GM12878 (cell line): ENCODE measurements around the gene DOCK7. TPM values are rescaled to one million over a fixed set of nuclear protein-coding genes. Genes with fewer than 3 reads are reported as not detected.
A peak's percentile ranks its signal among the peaks of the same experiment; 100 is the strongest.

Source experiments
- ATAC-seq: fragments of 200-7000 bp; cut with Tn5 transposase; 3 replicates; pipeline ENCODE4 v1.9.1; 2020; ENCODE audit warnings: mild to moderate bottlenecking, moderate library complexity
- BruUV-seq: library from RNA; stranded (reverse); fragments of 400-500 nt; replicated peaks from 2 replicates; lab custom pipeline; 2021; lab: Mats Ljungman, UMichigan
- CTCF ChIA-PET: fragments of 300-600 bp; sonication (Branson Sonifier 250); formaldehyde crosslinking; extraction: SDS; loops from one replicate; lab custom pipeline; 2021; ENCODE audit warnings: inconsistent platforms; lab: Yijun Ruan, JAX
- POLR2A ChIA-PET: fragments of 350-600 bp; formaldehyde crosslinking; extraction: SDS; loops from one replicate; lab custom pipeline; 2021; ENCODE audit warnings: inconsistent platforms; lab: Charles Lee
- RAD21 ChIA-PET: fragments of 300-600 bp; sonication (Branson Sonifier 250); formaldehyde crosslinking; loops from one replicate; lab custom pipeline; 2023; ENCODE audit warnings: antibody characterized with exemption; ENCODE audit not compliant: unreplicated experiment; lab: Charles Lee
- SMC1A ChIA-PET: fragments of 300-600 bp; sonication (Branson Sonifier 250); formaldehyde crosslinking; loops from one replicate; lab custom pipeline; 2023; ENCODE audit not compliant: unreplicated experiment, uncharacterized antibody; lab: Charles Lee
- DNase-seq: peaks from one replicate; pipeline ENCODE4 v3.0.0-alpha.2; 2011; ENCODE audit warnings: low read depth, low spot score
- FAIRE-seq: peaks from 3 replicates; lab custom pipeline; 2011; peaks lifted over from hg19 to GRCh38; lab: Jason Lieb, UNC
- H2AFZ ChIP-seq: 2 replicates; pipeline ENCODE4 v1.6.0; 2011; ENCODE audit warnings: low read depth, low read length, control low read depth; ENCODE audit not compliant: control insufficient read depth
- H3K27ac ChIP-seq: 2 replicates; pipeline ENCODE4 v1.5.1; 2011; ENCODE audit warnings: control low read depth; ENCODE audit not compliant: control insufficient read depth, insufficient read depth
- H3K27me3 ChIP-seq, 2 experiments: replicated peaks in 1 of 2; 2 replicates each; pipeline versions ENCODE4 v1.6.0 to v1.6.1; 2011; ENCODE audit warnings: low read length in 1 of 2; ENCODE audit not compliant: control insufficient read depth in 2 of 2, insufficient read depth in 2 of 2
- H3K36me3 ChIP-seq, 2 experiments: 2 replicates each; pipeline ENCODE4 v1.5.1; 2011; ENCODE audit warnings: low read length in 1 of 2; ENCODE audit not compliant: control insufficient read depth in 2 of 2, insufficient read depth in 2 of 2
- H3K4me1 ChIP-seq: 2 replicates; pipeline ENCODE4 v1.6.1; 2011; ENCODE audit warnings: mild to moderate bottlenecking, low read length, moderate library complexity, mixed read lengths; ENCODE audit not compliant: control insufficient read depth, insufficient read depth
- H3K4me2 ChIP-seq: 2 replicates; pipeline ENCODE4 v1.6.0; 2011; ENCODE audit warnings: control low read depth; ENCODE audit not compliant: control insufficient read depth, insufficient read depth
- H3K4me3 ChIP-seq: fragments of 200-600 bp; sonication (generic); 2 replicates; pipeline ENCODE4 v1.5.1; 2016
- H3K79me2 ChIP-seq: 2 replicates; pipeline ENCODE4 v1.6.0; 2011; ENCODE audit warnings: low read length; ENCODE audit not compliant: control insufficient read depth, insufficient read depth
- H3K9ac ChIP-seq: 2 replicates; pipeline ENCODE4 v1.8.0; 2011; ENCODE audit warnings: low read length, control low read depth, mixed read lengths; ENCODE audit not compliant: control insufficient read depth, insufficient read depth
- H3K9me3 ChIP-seq: replicated peaks from 3 replicates; pipeline ENCODE4 v1.5.1; 2011; ENCODE audit warnings: mild to moderate bottlenecking, low read length; ENCODE audit not compliant: control insufficient read depth, insufficient read depth
- H4K20me1 ChIP-seq: 2 replicates; pipeline ENCODE4 v1.6.0; 2011; ENCODE audit not compliant: control insufficient read depth, insufficient read depth
- BHLHE40 ChIP-seq, 2 experiments: fragments of 450-650 bp in 1 of 2; IDR thresholded peaks; 2 replicates each; pipeline ENCODE4 v1.6.1; 2011 to 2017; ENCODE audit warnings: low read depth in 2 of 2, borderline replicate concordance in 1 of 2, improper control_type of control experiment in 1 of 2, low read length in 1 of 2, mild to moderate bottlenecking in 1 of 2
- CBX5 ChIP-seq: sonication (generic); IDR thresholded peaks from 2 replicates; pipeline ENCODE4 v1.6.1; 2016; ENCODE audit warnings: low read depth, moderate library complexity, mild to moderate bottlenecking, inconsistent platforms
- DPF2 ChIP-seq: fragments of 450-650 bp; IDR thresholded peaks from 2 replicates; pipeline ENCODE4 v1.6.1; 2017; ENCODE audit warnings: mild to moderate bottlenecking
- HDGF ChIP-seq: fragments of 450-650 bp; IDR thresholded peaks from 2 replicates; pipeline ENCODE4 v1.6.1; 2016; ENCODE audit warnings: antibody characterized with exemption
- SIN3A ChIP-seq: IDR thresholded peaks from 2 replicates; pipeline ENCODE4 v1.6.1; 2012; ENCODE audit warnings: low read depth, low read length, improper control_type of control experiment
- TCF12 ChIP-seq: IDR thresholded peaks from 2 replicates; pipeline ENCODE4 v1.6.1; 2011; ENCODE audit warnings: low read depth, mild to moderate bottlenecking, low read length
- WGBS: methylation state at CpG from one replicate; pipeline ENCODE4 v1.1.6; 2016; ENCODE audit warnings: low lambda C conversion rate; ENCODE audit not compliant: insufficient replicate concordance, insufficient coverage; ENCODE audit errors: missing lambda C conversion rate; 5-methylcytosine and 5-hydroxymethylcytosine counted together
- in situ Hi-C: fragments of 300-500 bp; cut with MboI; formaldehyde crosslinking; loops from 9 replicates; pipeline ENCODE4 v1.14.3; 2018; ENCODE audit warnings: mixed read lengths
- intact Hi-C: fragments of 100-400 bp; cut with micrococcal nuclease; formaldehyde crosslinking; loops from one replicate; pipeline ENCODE4 v1.14.2; 2022; ENCODE audit not compliant: unreplicated experiment
- polyA plus RNA-seq, 11 experiments: library from polyadenylated mRNA; depleted of rRNA in 4 of 11; unstranded in 6 of 11; stranded (reverse) in 5 of 11; fragments of >200 nt; fragmentation: Nextera tagmentation in 4 of 11; fragmentation: Illumina TruSeq in 1 of 11; extraction: Ambion mirVana in 4 of 11; extraction: Trizol in 1 of 11; gene quantifications; 1 replicate in 1 of 11; 2 replicates in 10 of 11; pipeline versions ENCODE4 v1.2.1 to v1.2.3, GENCODE V29; 2011 to 2016; ENCODE audit warnings: inconsistent platforms in 2 of 11, missing spikeins in 2 of 11, low read depth in 1 of 11
- total RNA-seq, 4 experiments: library from RNA; depleted of rRNA in 3 of 4; stranded (reverse); fragments of >200 nt in 3 of 4; fragmentation: Illumina TruSeq in 1 of 4; extraction: Trizol in 1 of 4; gene quantifications; 2 replicates each; pipeline versions ENCODE4 v1.2.1 to v1.2.3, GENCODE V29; 2013 to 2021
- TF ChIP-seq, protein P1 (sequence below): fragments of 450-650 bp; IDR thresholded peaks from 2 replicates; pipeline ENCODE4 v1.6.1; 2017; ENCODE audit warnings: antibody characterized with exemption, mild to moderate bottlenecking, moderate library complexity

DOCK7 gene
- total and polyA plus RNA-seq, 10 of the 15 experiments (the other 5 are each of a cell fraction or from before 2014, with no cell fraction given): 4.8 to 34.6 (median 26.9) TPM

- H3K27me3 ChIP-seq: no peaks in the 10 kb centered on the region
- H3K79me2 ChIP-seq: peaks cover 30% of the 10 kb centered on the region
- FAIRE-seq (no peak), ATAC-seq (no peak), DNase-seq (no peak)
- no peaks in the 10 kb centered on the region for H3K36me3 ChIP-seq
- H3K4me2 ChIP-seq: no peak overlapping the region; the same call in 1 of the 2 replicates
- no peak overlapping the region for H3K27ac ChIP-seq
- SMC1A ChIA-PET: interaction anchor here (1.1 kb wide), 1 partner anchor 312 kb away, joined by 3 read pairs; no protein-coding TSS in a partner anchor
- H3K9ac ChIP-seq: no peak overlapping the region
- H3K4me1 ChIP-seq: no peaks in the 10 kb centered on the region
- no peak overlapping the region for H3K4me3 ChIP-seq
- RAD21 ChIA-PET: interaction anchor here (0.6 to 1.8 kb wide), 2 partner anchors 104 to 312 kb away, joined by 3 to 8 read pairs; no protein-coding TSS in a partner anchor
- TF ChIP-seq HDGF: no peak
- TF ChIP-seq, protein P1, sequence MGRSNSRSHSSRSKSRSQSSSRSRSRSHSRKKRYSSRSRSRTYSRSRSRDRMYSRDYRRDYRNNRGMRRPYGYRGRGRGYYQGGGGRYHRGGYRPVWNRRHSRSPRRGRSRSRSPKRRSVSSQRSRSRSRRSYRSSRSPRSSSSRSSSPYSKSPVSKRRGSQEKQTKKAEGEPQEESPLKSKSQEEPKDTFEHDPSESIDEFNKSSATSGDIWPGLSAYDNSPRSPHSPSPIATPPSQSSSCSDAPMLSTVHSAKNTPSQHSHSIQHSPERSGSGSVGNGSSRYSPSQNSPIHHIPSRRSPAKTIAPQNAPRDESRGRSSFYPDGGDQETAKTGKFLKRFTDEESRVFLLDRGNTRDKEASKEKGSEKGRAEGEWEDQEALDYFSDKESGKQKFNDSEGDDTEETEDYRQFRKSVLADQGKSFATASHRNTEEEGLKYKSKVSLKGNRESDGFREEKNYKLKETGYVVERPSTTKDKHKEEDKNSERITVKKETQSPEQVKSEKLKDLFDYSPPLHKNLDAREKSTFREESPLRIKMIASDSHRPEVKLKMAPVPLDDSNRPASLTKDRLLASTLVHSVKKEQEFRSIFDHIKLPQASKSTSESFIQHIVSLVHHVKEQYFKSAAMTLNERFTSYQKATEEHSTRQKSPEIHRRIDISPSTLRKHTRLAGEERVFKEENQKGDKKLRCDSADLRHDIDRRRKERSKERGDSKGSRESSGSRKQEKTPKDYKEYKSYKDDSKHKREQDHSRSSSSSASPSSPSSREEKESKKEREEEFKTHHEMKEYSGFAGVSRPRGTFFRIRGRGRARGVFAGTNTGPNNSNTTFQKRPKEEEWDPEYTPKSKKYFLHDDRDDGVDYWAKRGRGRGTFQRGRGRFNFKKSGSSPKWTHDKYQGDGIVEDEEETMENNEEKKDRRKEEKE: no peak
- no peak for TF ChIP-seq TCF12
- peak in 1 of 2 experiments; percentile 33; a peak in 1 of 4 replicates for TF ChIP-seq BHLHE40 (IDR thresholded peaks at IDR 0.05; ENCODE audit: borderline replicate concordance in 1 of 2, low read depth in 2 of 2, low read length in 1 of 2)
- no peak for TF ChIP-seq CBX5
- TF ChIP-seq DPF2: no peak
- TF ChIP-seq SIN3A: no peak
- H2AFZ ChIP-seq: no peak overlapping the region
- H3K9me3 ChIP-seq: no peaks in the 10 kb centered on the region; the same call in 2 of the 3 replicates
- POLR2A ChIA-PET: no interaction called here
- H4K20me1 ChIP-seq: no peaks in the 10 kb centered on the region
- CTCF ChIA-PET: interaction anchor here (1.2 to 3.0 kb wide), 2 partner anchors 259 to 312 kb away, joined by 3 to 13 read pairs; no protein-coding TSS in a partner anchor
- intact Hi-C loops (loop anchor here (5.0 kb wide), 3 partner anchors 188 to 353 kb away; no protein-coding TSS in a partner anchor), in situ Hi-C loops (no loop called here)
- WGBS: 89% methylated on average over 12 of the region's 12 CpGs
- no TSS peak for BruUV-seq
These were observed 253.6 kb downstream of the DOCK7 start for GRCh38 chr1:62434618-62435001.
